ENCODE data around the gene LRRTM4.
"Not testable (repeated sequence)": the region's sequence is repeated elsewhere in the genome, so short reads cannot be mapped to it uniquely, and the experiment has no call there.

The LRRTM4 gene

GRCh38 chr2:76748581-76749296 lies 773.4 kb downstream of the LRRTM4 start:
- DNase-seq (ENCODE audit: low read depth in 2 of 2): no peak

GRCh38 chr2:76745605-76746004 lies 776.6 kb downstream of the LRRTM4 start:
- no peak for DNase-seq (ENCODE audit: low read depth in 2 of 2)

GRCh38 chr2:76737607-76738006 lies 784.6 kb downstream of the LRRTM4 start:
- no peak for DNase-seq (ENCODE audit: low read depth in 2 of 2)

GRCh38 chr2:76733736-76734135 lies 788.4 kb downstream of the LRRTM4 start:
- no peak for DNase-seq (ENCODE audit: low read depth in 2 of 2)

GRCh38 chr2:76731157-76731556 lies 791.0 kb downstream of the LRRTM4 start:
- no peak for DNase-seq (ENCODE audit: low read depth in 2 of 2)

DNA sequence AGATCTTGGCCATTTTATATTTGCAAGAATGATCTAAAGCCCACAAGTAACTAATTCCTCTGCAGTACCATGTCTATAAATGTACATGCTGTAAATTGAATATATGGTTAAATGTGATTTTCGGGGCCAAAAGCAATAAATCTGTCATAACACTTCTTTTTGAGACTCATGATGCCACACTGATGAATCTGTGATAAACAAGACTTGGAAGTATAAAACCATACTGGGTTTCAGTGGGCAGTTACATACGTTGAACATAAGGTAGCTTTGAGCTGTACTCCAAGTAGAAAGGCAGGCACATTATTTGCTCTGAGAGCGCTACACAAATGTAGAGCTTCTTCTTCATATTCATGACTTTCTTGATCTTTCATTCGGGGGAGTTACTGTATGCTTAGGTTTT lies 792.2 kb downstream of the LRRTM4 start:
- DNase-seq (ENCODE audit: low read depth in 2 of 2): no peak

GRCh38 chr2:76721226-76721625 lies 801.0 kb downstream of the LRRTM4 start:
- DNase-seq (ENCODE audit: low read depth in 2 of 2): no peak

GRCh38 chr2:76713312-76713711 lies 808.9 kb downstream of the LRRTM4 start:
- DNase-seq (ENCODE audit: low read depth in 2 of 2): no peak

DNA sequence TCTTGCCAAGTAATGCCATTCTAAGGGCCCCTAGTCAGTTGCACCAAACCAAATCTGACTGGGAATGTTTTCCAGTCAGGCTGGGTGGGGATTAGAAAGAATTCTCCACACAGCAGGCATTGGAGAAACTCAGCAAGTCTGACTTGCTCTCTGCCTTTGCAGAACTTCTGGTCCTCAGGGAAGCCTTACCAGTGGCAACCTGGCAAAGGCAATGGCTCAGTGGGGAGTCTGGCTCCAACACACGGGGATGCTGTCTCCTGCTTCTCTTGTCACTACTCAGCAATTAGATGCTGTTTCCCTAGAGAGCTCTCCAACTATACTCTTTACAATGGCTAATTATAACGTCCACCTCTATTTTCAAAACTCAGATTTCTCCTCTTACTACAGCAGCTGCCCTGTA lies 810.7 kb downstream of the LRRTM4 start:
- DNase-seq (ENCODE audit: low read depth in 2 of 2): no peak

- no peak for DNase-seq (ENCODE audit: low read depth in 2 of 2)
Observed at GRCh38 chr2:76700894-76701293, 821.3 kb downstream of the LRRTM4 start.

GRCh38 chr2:76697998-76698713 lies 824.0 kb downstream of the LRRTM4 start:
- not testable (repeated sequence) for DNase-seq (ENCODE audit: low read depth in 2 of 2)
